Neuron (in vitro differentiated cells): ENCODE measurements around the gene RHOBTB3.
"Not testable (repeated sequence)": the region's sequence is repeated elsewhere in the genome, so short reads cannot be mapped to it uniquely, and the experiment has no call there.

ENCODE experiments used
- H2AFZ ChIP-seq: one replicate; pipeline ENCODE4 v1.6.1; 2013; ENCODE audit warnings: low read depth, mild to moderate bottlenecking, inconsistent platforms, low read length, moderate library complexity
- H3K27me3 ChIP-seq: one replicate; pipeline ENCODE4 v1.6.1; 2013; ENCODE audit warnings: low read length; ENCODE audit not compliant: insufficient read depth
- H3K36me3 ChIP-seq: one replicate; pipeline ENCODE4 v1.6.1; 2013; ENCODE audit warnings: low read length; ENCODE audit not compliant: insufficient read depth
- H3K4me1 ChIP-seq: one replicate; pipeline ENCODE4 v1.6.1; 2013; ENCODE audit warnings: low read length; ENCODE audit not compliant: insufficient read depth
- H3K4me3 ChIP-seq: 2 replicates; pipeline ENCODE4 v1.5.1; 2013; ENCODE audit warnings: mild to moderate bottlenecking, low read length, moderate library complexity
- H3K9me3 ChIP-seq: one replicate; pipeline ENCODE4 v1.6.1; 2013; ENCODE audit warnings: low read length

RHOBTB3 gene, protein sequence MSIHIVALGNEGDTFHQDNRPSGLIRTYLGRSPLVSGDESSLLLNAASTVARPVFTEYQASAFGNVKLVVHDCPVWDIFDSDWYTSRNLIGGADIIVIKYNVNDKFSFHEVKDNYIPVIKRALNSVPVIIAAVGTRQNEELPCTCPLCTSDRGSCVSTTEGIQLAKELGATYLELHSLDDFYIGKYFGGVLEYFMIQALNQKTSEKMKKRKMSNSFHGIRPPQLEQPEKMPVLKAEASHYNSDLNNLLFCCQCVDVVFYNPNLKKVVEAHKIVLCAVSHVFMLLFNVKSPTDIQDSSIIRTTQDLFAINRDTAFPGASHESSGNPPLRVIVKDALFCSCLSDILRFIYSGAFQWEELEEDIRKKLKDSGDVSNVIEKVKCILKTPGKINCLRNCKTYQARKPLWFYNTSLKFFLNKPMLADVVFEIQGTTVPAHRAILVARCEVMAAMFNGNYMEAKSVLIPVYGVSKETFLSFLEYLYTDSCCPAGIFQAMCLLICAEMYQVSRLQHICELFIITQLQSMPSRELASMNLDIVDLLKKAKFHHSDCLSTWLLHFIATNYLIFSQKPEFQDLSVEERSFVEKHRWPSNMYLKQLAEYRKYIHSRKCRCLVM

DNA sequence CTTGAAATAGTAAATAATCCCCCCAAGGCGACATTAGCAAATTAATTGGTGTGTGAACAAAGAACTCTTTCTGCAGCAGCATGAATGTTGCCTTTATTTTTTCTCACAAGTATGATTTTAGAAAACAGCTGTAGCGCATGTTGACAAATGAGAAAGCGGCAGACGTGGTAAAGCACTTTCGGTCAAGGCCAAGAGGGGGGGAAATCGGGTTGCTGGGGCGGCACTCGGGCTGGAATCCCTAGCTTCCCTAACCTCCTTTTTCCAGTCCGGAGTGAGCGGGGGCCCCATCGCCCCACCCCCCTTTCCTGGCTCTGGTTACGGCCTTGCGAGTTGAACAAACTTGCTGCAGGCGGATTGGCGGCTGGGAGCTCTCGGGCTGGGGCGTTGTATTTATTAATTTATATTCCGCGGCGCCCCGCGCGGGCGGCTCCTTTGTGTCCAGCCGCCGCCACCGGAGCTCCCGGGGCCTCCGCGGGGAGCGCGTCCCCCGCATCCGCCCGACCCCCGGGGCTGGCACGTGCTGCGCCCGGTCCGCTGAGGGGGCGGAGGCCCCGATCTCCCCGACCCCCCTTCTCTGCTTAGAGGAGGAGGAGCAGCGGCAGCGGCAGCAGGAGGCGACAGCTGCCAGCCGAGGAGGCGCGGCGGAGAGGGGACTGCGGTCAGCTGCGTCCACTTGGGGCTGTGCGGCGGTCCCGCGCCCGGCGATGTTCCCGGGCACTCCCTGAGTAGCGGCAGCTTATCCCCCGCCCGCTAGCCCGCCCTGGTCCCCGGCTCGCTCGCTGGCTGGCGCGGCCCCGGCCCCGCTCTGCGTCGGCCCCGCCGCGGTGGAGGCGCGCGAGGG, at the start of gene RHOBTB3:
TSS of gene RHOBTB3 (plus strand) at position 607 of the 841 bp plus-strand sequence. CDS start 347 bp downstream, outside the sequence.
- Histone ChIP-seq H3K4me1 (peaks cover 58% of the 10 kb centered on the region), H3K9me3 (no peaks in the 10 kb centered on the region), H3K27me3 (no peaks in the 10 kb centered on the region), H3K36me3 (peaks cover 23% of the 10 kb centered on the region), H3K4me3 (peak within 1 kb of the TSS; percentile 70), H2AFZ (peak within 1 kb of the TSS; percentile 92)

DNA sequence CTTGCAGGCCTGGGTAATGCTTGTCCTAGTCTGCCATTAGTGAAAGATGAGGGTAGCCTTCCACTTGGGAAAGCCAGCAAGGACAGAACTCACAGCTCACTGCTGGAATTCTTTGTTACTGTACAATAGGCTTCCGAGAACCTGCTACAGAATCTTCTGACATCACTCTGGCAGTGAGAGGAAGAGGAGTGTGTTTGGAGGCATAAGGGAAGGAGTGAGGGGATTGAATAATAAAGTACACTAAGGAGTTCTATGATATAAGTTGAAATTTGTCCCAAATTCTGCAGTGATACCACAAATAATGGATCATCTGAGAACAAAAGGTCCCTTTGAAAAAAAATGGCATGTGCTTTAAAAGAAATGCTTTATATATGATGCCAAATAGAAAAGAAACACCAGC, 48.2 kb upstream of the RHOBTB3 start, which contains the start of gene SPATA9:
TSS of gene SPATA9 (minus strand) at position 101 of the 400 bp plus-strand sequence. CDS start 137 bp downstream, outside the sequence.
- peaks cover 10% of the 10 kb centered on the region for H3K4me1 ChIP-seq
- no peak within 1 kb of the TSS for H2AFZ ChIP-seq
- no peak within 1 kb of the TSS for H3K4me3 ChIP-seq
- no peaks in the 10 kb centered on the region for H3K9me3 ChIP-seq
- no peaks in the 10 kb centered on the region for H3K36me3 ChIP-seq
- H3K27me3 ChIP-seq, result no peaks in the 10 kb centered on the region

DNA sequence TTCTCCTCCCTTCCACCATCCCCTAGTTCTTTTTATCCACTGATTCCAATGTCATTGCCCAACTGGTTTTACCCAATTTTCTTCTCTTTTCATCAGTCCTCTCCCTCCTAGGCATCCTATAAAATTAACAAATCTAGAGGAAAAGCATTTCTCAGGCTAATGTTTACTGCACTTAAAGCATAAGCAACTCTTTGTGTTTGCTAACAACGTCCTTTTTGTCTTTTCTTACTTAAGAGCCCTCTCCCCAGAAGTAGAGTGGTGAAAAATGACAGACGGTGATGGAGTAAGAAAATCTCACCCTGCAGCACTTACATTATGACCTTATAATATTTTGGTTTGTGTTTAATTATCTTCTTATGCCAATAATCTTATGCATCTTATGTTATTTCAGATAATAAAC, 46.8 kb upstream of the RHOBTB3 start:
- Histone ChIP-seq H2AFZ (no peak overlapping the region), H3K36me3 (no peaks in the 10 kb centered on the region), H3K27me3 (no peaks in the 10 kb centered on the region), H3K4me3 (no peak overlapping the region), H3K9me3 (no peaks in the 10 kb centered on the region), H3K4me1 (peaks cover 10% of the 10 kb centered on the region)

DNA sequence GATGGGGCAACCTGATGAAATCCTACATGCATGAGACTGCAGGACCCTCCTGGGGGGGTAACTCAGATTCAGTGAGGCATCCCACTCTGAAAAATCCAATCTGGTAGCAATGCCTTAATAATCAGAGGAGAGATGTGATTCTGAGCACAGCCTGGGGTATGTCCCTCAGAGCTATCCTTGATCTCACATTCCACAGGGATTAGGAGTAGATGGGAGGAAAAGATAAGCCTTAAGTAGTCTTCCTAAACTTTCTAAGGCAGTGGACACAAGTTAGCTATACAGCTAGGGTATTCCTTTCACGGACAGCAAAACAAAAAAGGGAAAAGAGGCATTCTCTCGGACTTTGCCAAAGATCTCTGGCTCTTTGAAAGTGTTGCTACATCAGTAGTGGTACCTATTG, 44.5 kb upstream of the RHOBTB3 start:
- H3K4me3 ChIP-seq, result no peak overlapping the region
- peaks cover 10% of the 10 kb centered on the region for H3K4me1 ChIP-seq
- H2AFZ ChIP-seq, result no peak overlapping the region
- H3K36me3 ChIP-seq, result no peaks in the 10 kb centered on the region
- H3K9me3 ChIP-seq, result no peaks in the 10 kb centered on the region
- no peaks in the 10 kb centered on the region for H3K27me3 ChIP-seq

DNA sequence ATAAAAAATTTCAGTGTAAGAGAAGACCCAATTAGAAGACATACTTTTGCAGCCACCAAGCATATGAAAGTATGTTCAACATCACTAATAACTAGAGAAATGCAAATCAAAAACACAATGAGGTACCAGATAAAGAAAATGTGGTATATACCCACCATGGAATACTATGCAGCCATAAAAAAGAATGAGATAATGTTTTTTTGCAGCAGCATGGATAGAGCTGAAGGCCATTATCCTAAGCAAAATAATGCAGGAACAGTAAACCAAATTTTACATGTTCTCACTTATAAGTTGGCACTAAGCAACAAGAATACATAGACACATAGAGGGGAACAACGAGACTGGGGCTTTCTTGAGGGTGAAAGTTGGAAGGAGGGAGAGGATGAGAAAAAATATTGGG, 41.5 kb upstream of the RHOBTB3 start:
- no peaks in the 10 kb centered on the region for H3K9me3 ChIP-seq
- no peak overlapping the region for H3K4me3 ChIP-seq
- H3K4me1 ChIP-seq, result no peaks in the 10 kb centered on the region
- H3K27me3 ChIP-seq, result no peaks in the 10 kb centered on the region
- no peaks in the 10 kb centered on the region for H3K36me3 ChIP-seq
- H2AFZ ChIP-seq, result no peak overlapping the region

GRCh38 chr5:95690333-95690732, 40.8 kb upstream of the RHOBTB3 start:
- H3K27me3 ChIP-seq, result no peaks in the 10 kb centered on the region
- no peak overlapping the region for H2AFZ ChIP-seq
- H3K36me3 ChIP-seq, result no peaks in the 10 kb centered on the region
- H3K4me3 ChIP-seq, result no peak overlapping the region
- H3K9me3 ChIP-seq, result no peaks in the 10 kb centered on the region
- H3K4me1 ChIP-seq, result no peaks in the 10 kb centered on the region

DNA sequence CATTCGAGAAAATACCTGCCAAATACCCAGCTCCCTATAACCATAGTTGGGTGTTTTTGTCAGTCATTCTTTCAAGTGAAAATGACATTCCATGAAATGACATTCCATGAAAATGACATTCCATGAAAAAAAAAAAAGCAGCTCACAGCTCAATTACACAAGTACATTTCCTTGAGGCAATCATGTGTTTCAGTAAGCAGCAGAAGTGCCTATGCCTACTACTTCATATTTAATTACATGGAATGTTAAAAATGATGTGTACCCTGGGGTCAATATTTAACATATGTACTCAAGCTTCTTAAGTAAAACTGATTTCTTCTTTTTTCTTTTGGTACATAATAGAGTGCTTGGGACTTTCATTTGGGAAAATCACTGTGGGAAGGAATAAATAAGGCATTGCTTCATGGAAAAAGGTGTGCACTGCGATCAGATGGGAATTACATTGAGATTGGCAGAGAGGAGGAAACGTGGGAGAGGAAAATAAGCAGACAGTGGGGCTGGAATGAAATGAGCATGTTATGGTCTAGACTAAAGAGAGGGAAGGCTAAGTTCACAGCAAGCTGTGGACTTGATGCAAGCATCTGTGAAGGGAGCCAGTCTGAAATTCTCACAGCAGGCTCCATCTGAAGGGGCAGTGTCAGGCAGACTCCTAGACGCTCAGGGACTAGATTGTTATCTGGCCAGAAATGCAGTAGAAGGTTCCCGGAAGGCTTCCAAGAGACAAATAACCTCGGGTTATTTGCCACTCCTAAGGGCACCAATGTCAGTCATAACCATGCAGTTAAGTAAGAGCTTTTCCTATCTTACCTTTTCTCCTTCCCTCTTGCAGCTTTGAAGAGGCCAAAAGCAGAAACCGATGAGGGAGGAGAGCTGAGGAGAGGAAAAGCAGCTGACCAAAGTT, 33.1 kb upstream of the RHOBTB3 start:
- H3K4me3 ChIP-seq, result no peak overlapping the region
- H2AFZ ChIP-seq, result no peak overlapping the region
- no peaks in the 10 kb centered on the region for H3K27me3 ChIP-seq
- H3K9me3 ChIP-seq, result no peaks in the 10 kb centered on the region
- H3K4me1 ChIP-seq, result peaks cover 3% of the 10 kb centered on the region
- H3K36me3 ChIP-seq, result no peaks in the 10 kb centered on the region

DNA sequence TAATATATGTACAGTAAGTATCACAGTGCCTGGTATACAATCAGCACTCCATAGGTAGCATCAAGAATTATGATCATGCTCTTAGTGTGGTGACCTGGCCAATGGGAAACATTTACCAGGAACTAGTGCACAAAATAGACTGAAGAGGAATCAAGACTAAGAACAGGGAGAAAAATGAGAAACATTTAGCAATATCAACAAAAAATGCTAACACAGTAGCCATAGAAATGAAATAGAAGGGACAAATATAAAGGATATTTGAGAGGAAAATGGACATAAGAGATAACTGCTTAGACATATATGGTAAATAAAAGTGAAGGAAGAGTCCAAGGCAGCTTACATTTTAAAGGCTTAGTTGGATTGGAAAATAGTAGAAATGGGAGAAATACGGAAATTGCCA, 31.8 kb upstream of the RHOBTB3 start:
- H3K4me3 ChIP-seq, result no peak overlapping the region
- no peaks in the 10 kb centered on the region for H3K9me3 ChIP-seq
- no peaks in the 10 kb centered on the region for H3K27me3 ChIP-seq
- peaks cover 6% of the 10 kb centered on the region for H3K4me1 ChIP-seq
- no peak overlapping the region for H2AFZ ChIP-seq
- H3K36me3 ChIP-seq, result no peaks in the 10 kb centered on the region

- Histone ChIP-seq H2AFZ (no peak overlapping the region), H3K4me1 (peaks cover 6% of the 10 kb centered on the region), H3K36me3 (no peaks in the 10 kb centered on the region), H3K27me3 (no peaks in the 10 kb centered on the region), H3K9me3 (peaks cover 1% of the 10 kb centered on the region), H3K4me3 (no peak overlapping the region)
Observed at GRCh38 chr5:95701074-95701473, 30.1 kb upstream of the RHOBTB3 start.

GRCh38 chr5:95704150-95704549, 27.0 kb upstream of the RHOBTB3 start:
- H2AFZ ChIP-seq, result no peak overlapping the region
- H3K9me3 ChIP-seq, result peaks cover 1% of the 10 kb centered on the region
- H3K4me1 ChIP-seq, result peaks cover 3% of the 10 kb centered on the region
- H3K4me3 ChIP-seq, result no peak overlapping the region
- H3K36me3 ChIP-seq, result no peaks in the 10 kb centered on the region
- no peaks in the 10 kb centered on the region for H3K27me3 ChIP-seq

- not testable (repeated sequence) for H2AFZ ChIP-seq, H3K4me1 ChIP-seq, H3K36me3 ChIP-seq, H3K4me3 ChIP-seq, H3K27me3 ChIP-seq, H3K9me3 ChIP-seq
Observed at GRCh38 chr5:95706196-95706595, 24.9 kb upstream of the RHOBTB3 start.

DNA sequence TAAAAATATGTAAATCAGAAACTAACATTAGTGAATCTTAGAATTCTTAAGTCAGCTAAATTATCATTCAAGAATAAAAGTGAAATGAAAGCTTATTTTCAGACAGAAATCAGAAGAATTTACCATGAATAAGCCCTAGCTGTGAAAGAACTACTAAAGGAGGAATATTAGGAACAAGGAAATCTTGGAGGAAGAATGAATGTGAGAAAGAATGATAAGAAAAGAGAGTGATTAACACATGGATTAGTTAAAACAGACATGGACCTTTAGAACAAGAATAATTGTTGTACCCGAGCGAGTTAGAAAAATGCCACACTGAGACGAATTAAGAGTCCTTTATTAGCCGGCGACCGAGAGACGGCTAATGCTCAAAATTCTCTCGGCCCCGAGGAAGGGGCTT, 24.1 kb upstream of the RHOBTB3 start:
- Histone ChIP-seq H3K36me3 (no peaks in the 10 kb centered on the region), H3K27me3 (no peaks in the 10 kb centered on the region), H3K9me3 (peaks cover 1% of the 10 kb centered on the region), H2AFZ (no peak overlapping the region), H3K4me1 (peaks cover 6% of the 10 kb centered on the region), H3K4me3 (no peak overlapping the region)
